SH-SY5Y (cell line): ENCODE measurements around the gene PLEKHG4B.

Source experiments
- GATA2 ChIP-seq: IDR thresholded peaks from 2 replicates; pipeline ENCODE4 v1.6.1; 2011; ENCODE audit warnings: mild to moderate bottlenecking, low read depth, low read length
- GATA3 ChIP-seq: IDR thresholded peaks from 2 replicates; pipeline ENCODE4 v1.6.1; 2011; ENCODE audit warnings: low read depth, mild to moderate bottlenecking, low read length, moderate library complexity

The PLEKHG4B gene

GRCh38 chr5:104778-105296 lies 12.9 kb downstream of the PLEKHG4B start:
- TF ChIP-seq GATA3 (no peak), GATA2 (no peak)

- TF ChIP-seq GATA2 (no peak), GATA3 (no peak)
Measured at GRCh38 chr5:105504-106070, 13.6 kb downstream of the PLEKHG4B start.

- TF ChIP-seq GATA3, result no peak
- no peak for TF ChIP-seq GATA2
Measured at GRCh38 chr5:106587-106986, 14.6 kb downstream of the PLEKHG4B start.

- TF ChIP-seq GATA3 (no peak), GATA2 (no peak)
Measured at GRCh38 chr5:107526-107925, 15.6 kb downstream of the PLEKHG4B start.

- TF ChIP-seq GATA3 (no peak), GATA2 (no peak)
Measured at GRCh38 chr5:109826-110225, 17.9 kb downstream of the PLEKHG4B start.

GRCh38 chr5:110270-110888 lies 18.4 kb downstream of the PLEKHG4B start:
- TF ChIP-seq GATA3, result no peak
- TF ChIP-seq GATA2, result no peak

- TF ChIP-seq GATA3 (no peak), GATA2 (no peak)
Measured at GRCh38 chr5:111171-111570, 19.2 kb downstream of the PLEKHG4B start.

GRCh38 chr5:119486-120097 lies 27.6 kb downstream of the PLEKHG4B start:
- no peak for TF ChIP-seq GATA3
- no peak for TF ChIP-seq GATA2

GRCh38 chr5:121432-121831 lies 29.5 kb downstream of the PLEKHG4B start:
- no peak for TF ChIP-seq GATA2
- no peak for TF ChIP-seq GATA3

GRCh38 chr5:125815-126214 lies 33.8 kb downstream of the PLEKHG4B start:
- TF ChIP-seq GATA3 (no peak), GATA2 (no peak)

GRCh38 chr5:126806-127205 lies 34.8 kb downstream of the PLEKHG4B start:
- TF ChIP-seq GATA3 (no peak), GATA2 (no peak)

- no peak for TF ChIP-seq GATA3
- TF ChIP-seq GATA2, result no peak
Measured at GRCh38 chr5:127886-128285, 35.9 kb downstream of the PLEKHG4B start.

- TF ChIP-seq GATA2 (no peak), GATA3 (no peak)
Measured at GRCh38 chr5:128446-128845, 36.5 kb downstream of the PLEKHG4B start.

GRCh38 chr5:129148-129547 lies 37.2 kb downstream of the PLEKHG4B start:
- TF ChIP-seq GATA2 (no peak), GATA3 (no peak)

- TF ChIP-seq GATA3 (no peak), GATA2 (no peak)
Measured at GRCh38 chr5:129820-130219, 37.9 kb downstream of the PLEKHG4B start.
